Fibroblast of gingiva (primary cell): Measurements from ENCODE around the gene PNPLA2.

Experiments
- DNase-seq: peaks from one replicate; pipeline ENCODE4 v3.0.0-alpha.2; 2011; ENCODE audit warnings: low read depth

PNPLA2 gene

GRCh38 chr11:860234-861104, 41.8 kb downstream of the PNPLA2 start:
- DNase-seq = no peak

DNA sequence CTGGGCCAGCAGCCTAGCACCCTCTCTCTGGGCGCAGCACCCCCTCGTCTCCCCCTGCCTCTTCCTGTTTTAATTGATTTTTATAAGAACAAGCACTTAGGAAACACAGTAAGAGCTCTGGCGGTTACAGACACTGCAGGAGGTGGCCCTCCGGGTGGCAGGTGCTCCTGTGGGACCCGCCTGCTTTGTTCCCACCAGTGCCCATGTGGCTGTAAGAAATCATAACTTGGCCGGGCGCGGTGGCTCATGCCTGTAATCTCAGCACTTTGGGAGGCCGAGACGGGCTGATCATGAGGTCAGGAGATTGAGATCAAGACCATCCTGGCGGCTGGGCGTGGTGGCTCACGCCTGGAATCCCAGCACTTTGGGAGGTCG, 42.4 kb downstream of the PNPLA2 start:
- no peak for DNase-seq

DNA sequence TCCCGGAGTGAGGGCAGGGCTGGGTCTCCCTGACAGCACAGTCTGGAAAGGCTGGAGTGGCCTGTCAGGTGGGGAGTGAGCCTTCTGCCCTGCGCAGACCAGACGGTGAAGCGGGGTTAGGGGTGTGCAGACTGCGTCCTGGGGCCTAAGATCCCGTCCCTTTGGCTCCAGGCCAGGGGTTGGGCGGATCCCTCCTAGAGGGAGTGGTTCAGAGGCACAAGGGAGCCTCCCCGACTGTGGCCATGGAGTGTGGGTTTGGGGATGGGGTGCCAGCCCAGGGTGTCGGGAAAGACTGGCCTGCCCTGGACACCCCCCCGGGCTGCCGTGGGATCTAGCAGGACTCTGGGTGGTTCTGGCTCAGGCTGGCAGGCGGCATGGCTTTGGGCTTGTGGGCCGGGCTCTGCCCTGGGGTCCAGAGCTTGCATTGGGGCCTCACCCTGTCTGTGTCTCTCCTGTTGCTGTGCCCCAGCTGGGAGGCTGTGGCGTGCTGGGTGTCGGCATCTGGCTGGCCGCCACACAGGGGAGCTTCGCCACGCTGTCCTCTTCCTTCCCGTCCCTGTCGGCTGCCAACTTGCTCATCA, 43.5 kb downstream of the PNPLA2 start:
- no peak for DNase-seq

DNA sequence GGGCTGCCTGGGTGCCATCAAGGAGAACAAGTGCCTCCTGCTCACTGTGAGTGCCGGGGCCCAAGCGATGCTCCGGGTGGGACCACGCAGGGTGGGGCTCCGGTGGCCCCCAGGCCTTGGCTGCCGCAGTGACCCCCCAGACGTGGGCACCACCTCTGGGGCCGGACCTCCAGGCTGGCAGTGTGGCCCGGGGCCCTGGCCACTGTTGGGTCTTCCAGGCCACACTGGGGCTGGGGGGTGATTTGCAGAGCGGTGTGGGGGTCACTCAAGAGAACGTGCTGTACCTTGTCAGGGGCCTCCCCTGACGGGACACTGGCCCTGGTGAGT, 43.9 kb downstream of the PNPLA2 start:
- DNase-seq = no peak

DNA sequence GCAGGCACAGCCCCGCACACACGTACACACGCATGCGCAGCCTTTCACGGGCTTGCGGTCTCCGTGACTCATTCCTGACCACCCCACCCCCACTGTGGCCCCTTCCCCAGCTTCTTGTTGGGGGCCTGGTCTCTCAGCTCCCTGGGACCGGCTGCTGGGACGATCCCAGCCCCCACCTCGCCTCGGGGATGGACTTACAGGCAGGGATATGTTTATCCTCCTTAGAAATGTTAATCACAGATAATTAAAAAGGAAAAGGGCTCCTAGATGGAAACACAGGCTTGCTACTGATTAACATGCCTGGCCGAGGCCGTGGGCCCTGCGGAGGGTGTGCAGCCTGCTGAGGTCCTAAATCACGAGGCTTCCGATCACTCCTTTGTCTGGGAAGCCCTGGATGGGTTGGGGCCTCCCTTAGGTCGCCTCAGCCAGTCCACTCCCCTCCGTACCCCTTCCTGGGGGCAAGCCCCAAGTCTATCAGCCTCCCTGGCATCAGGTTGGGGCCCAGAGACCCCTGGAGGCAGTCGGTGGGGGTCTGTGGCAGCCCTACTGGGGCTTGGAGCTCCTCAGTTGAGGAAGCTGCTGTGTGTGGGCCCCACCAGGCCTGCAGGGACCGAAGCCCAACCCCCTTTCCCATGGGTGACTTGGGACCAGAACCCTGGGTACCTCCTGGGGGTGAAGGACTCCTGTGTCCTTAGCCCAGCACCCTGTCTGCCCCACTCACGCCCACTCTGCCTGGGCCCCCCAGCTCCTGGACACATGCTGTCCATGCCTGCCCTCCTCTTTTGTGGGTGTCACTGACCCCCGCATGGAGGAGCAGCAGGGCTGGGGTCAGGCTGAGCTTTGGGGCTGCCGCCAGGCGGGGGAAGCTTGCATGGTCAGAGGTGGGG, 44.6 kb downstream of the PNPLA2 start:
- DNase-seq = no peak

DNA sequence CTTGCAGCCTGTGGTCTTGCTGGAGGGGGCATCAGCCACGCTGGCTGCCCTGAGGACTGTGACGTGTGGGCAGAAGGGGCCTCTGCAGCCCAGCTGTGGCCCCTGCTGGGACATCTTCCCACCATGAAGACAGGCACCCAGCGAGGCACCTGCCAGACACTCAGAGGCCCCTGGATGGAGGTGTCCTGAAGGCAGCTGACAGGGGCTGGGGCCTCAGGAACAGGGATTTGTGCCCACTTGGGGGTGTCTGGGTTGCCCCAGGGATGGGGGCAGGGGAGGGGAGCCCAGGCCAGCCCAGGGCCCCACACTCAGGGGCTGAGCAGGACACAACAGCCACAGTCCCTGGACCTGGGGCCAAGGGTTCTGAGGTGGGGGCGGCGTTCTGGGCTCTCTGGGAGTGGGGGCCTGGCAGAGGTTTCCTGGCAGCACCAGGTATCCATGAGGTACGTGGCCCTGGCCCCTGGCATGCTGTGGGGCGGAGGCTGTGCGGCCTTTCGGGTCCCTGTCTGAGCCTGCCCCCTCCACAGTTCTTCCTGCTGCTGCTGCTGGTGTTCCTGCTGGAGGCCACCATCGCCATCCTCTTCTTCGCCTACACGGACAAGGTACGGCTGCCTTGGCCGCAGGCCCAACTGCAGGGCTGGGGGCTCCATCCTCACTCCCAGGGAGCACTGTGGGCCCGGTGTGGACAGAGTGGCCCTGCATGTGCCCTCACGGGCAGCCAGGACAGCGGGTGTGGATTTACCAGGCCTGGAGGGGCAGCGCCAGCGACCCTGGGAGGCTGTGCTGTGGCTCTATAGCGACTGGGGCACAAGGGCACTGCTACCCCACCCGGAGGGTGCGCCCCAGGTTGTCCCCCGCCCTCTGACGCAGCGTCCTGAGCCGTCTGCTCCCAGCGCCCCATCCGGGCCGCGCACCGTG, 45.5 kb downstream of the PNPLA2 start:
- DNase-seq = no peak

GRCh38 chr11:864898-865297, 46.2 kb downstream of the PNPLA2 start:
- no peak for DNase-seq

- no peak for DNase-seq
These were observed 47.0 kb downstream of the PNPLA2 start for GRCh38 chr11:865462-866430.

GRCh38 chr11:866481-866880, 47.8 kb downstream of the PNPLA2 start:
- no peak for DNase-seq

GRCh38 chr11:867856-868358, 49.2 kb downstream of the PNPLA2 start:
- DNase-seq = no peak

DNA sequence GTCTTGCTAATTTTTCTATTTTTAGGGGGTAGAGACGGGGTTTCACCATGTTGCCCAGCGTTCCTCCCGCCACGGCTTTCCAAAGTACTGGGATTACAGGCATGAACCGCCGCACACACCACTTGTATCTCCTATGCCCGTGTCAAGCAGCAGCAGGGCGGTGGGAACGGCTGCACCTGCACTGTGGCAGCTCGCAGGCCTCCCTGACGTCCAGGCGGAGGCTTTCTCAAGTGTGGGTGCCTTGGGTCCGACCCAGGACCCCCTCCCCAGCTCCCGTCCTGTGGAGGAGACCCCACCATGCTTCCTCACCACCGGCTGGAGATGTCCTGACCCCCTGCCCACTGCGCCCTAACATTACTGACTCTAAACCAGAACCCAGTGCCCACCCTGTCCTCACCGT, 49.7 kb downstream of the PNPLA2 start:
- no peak for DNase-seq

- no peak for DNase-seq
These were observed 50.1 kb downstream of the PNPLA2 start for GRCh38 chr11:868802-869201.

DNA sequence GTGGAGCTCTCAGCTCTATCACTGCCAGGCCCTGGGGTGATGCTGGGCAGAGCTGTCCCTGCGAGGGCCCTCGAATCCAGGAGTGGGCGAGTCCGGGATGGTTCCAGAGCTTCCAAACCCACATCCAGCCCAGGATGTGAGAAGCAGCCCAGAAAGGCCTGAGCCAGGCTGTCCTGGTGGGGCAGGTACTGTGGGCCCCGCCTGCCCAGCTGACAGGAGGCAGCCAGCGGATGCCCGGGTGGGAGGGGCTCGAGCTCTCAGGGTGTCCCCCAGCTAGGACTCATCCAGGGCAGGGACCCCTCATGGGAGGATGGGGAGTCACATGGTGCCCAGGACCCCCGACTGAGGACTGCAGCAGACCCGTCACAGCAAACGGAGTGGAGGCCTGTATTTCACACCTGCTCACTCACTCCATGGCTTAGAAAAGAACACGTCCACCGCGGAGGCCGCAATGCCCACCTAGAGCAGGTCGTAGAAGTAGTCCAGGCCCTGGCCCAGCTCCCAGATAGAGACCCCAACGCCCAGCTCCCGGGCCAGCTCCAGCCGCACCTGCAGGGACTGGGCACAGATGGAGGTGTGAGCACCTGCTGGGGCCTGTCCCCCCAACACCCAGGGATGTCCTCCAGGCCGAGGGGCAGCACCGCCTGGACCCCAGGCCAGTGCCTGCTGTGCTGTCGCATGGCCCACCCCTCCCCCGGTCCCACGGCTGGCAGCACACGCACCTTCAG, 50.8 kb downstream of the PNPLA2 start:
- no peak for DNase-seq

DNA sequence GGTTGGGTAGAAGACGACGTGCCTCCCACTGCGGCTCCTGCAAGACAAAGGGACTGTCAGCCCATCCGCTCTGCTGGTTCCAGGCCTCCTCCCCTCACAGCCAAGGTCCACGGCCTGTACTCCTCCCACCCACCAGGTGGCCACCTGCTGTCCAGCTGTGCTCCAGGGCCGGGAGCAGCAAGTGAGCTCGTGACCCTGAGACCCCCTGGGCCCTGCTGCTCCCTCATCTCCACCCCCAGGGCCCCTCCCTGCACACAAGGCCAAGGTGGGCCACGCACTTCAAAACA, 51.4 kb downstream of the PNPLA2 start:
- no peak for DNase-seq

DNA sequence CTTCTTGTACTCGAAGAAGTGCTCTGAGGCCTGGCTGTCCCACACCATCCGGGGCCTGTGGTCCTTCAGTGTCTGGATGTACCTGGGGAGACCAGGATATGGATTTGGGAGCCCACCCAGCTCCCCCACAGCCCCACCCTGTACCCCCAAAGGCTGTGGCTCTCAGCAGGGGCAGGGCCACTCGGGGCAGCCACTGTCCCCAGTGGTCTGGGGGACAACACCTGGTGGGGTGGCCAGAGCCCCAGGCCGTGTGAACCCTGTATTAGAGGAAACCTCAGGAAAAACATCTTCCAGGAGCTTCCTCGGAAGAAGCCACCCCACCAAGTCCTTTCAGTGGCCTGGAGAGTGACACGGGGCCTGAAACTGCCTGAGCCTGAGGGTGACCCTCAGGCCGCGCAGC, 51.7 kb downstream of the PNPLA2 start:
- no peak for DNase-seq

DNA sequence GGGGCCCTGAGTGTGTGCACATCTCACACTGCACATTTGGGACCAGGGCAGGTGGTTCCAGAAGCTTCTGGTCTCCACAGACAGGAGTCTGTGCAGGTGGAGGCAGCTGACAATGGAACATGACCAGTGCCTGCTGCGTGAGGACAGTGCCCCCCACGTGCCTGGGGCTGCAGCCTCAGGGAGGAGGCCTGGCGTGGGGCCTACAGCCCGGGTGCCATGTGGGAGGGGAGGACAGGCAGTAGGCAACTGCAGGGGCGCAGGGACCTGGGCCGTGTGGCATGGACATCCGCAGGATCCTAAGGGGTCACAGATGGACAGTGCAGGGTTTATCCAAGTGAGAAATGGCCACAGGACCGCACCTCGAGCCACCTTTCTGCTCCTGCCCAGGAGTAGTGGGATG, 52.8 kb downstream of the PNPLA2 start:
- no peak for DNase-seq

- no peak for DNase-seq
These were observed 54.1 kb downstream of the PNPLA2 start for GRCh38 chr11:872799-873198.

DNA sequence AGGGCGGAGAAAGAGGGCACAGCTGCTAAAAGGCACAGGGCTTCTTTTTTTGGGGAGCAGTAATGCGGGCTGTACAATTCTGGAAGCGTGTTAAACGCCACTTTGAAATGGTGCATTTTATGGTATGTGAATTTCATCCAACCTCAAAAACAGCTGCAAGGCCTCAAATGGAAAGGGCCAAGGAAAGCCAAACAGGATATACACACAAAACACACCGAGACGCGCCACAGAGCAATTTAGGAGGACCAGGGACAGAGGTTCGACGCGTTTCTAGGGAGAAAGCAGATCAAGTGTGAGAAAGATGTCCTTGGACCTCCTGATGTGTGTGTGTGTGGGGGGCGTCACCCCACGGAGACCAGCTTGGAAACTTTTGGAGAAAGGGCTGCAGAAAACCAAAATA, 55.0 kb downstream of the PNPLA2 start:
- DNase-seq = no peak
